Astrocyte of the spinal cord (primary cell): ENCODE measurements around the gene DNAH17.
A peak's percentile ranks its signal among the peaks of the same experiment; 100 is the strongest.

ENCODE experiments used
- DNase-seq: peaks from one replicate; pipeline ENCODE4 v3.0.0; 2011; ENCODE audit warnings: low read depth, low spot score
- H3K4me3 ChIP-seq: 2 replicates; pipeline ENCODE4 v1.5.1; 2011; ENCODE audit warnings: low read depth, mild to moderate bottlenecking, low read length, moderate library complexity
- CTCF ChIP-seq: IDR thresholded peaks from 2 replicates; pipeline ENCODE4 v1.5.1; 2012; ENCODE audit warnings: low read depth, mild to moderate bottlenecking, low read length, inconsistent platforms
- in situ Hi-C: cut with HindIII; loops from 2 replicates; pipeline ENCODE4 v1.10.0; 2017; ENCODE audit warnings: low sequenced_read_pairs

DNAH17 gene

GRCh38 chr17:78607038-78607437, 29.8 kb upstream of the DNAH17 start:
- H3K4me3 ChIP-seq = no peak overlapping the region
- TF ChIP-seq CTCF = no peak
- in situ Hi-C loops = no loop called here
- DNase-seq = no peak

- no peak for DNase-seq
- H3K4me3 ChIP-seq = no peak overlapping the region
- no peak for TF ChIP-seq CTCF
- in situ Hi-C loops = no loop called here
These were observed 28.7 kb upstream of the DNAH17 start for GRCh38 chr17:78605886-78606285.

- no peak overlapping the region for H3K4me3 ChIP-seq
- DNase-seq = no peak
- in situ Hi-C loops = no loop called here
These were observed 28.2 kb upstream of the DNAH17 start for GRCh38 chr17:78605429-78605828.

GRCh38 chr17:78602246-78602645, 25.1 kb upstream of the DNAH17 start:
- in situ Hi-C loops = no loop called here
- no peak for DNase-seq
- H3K4me3 ChIP-seq = no peak overlapping the region
- no peak for TF ChIP-seq CTCF

More at GRCh38 chr17:78605429-78605828, 28.2 kb upstream of the DNAH17 start:
- TF ChIP-seq CTCF = no peak

- no peak for DNase-seq
These were observed 24.5 kb upstream of the DNAH17 start for GRCh38 chr17:78601577-78602190.

GRCh38 chr17:78600181-78600721, 23.1 kb upstream of the DNAH17 start:
- no peak for TF ChIP-seq CTCF
- in situ Hi-C loops = no loop called here
- peak; percentile 74 for DNase-seq
- H3K4me3 ChIP-seq = no peak overlapping the region

More at GRCh38 chr17:78601577-78602190, 24.5 kb upstream of the DNAH17 start:
- in situ Hi-C loops = no loop called here
- no peak overlapping the region for H3K4me3 ChIP-seq
- no peak for TF ChIP-seq CTCF

GRCh38 chr17:78599419-78599818, 22.2 kb upstream of the DNAH17 start:
- no peak overlapping the region for H3K4me3 ChIP-seq
- in situ Hi-C loops = no loop called here
- no peak for TF ChIP-seq CTCF
- no peak for DNase-seq
